Measurements from ENCODE around the gene RSPRY1. TPM values are rescaled to one million over a fixed set of nuclear protein-coding genes. Genes with fewer than 3 reads are reported as not detected.

Gene RSPRY1
- total RNA-seq, 1 experiment from 2014 or later, result 30.7 TPM

DNA sequence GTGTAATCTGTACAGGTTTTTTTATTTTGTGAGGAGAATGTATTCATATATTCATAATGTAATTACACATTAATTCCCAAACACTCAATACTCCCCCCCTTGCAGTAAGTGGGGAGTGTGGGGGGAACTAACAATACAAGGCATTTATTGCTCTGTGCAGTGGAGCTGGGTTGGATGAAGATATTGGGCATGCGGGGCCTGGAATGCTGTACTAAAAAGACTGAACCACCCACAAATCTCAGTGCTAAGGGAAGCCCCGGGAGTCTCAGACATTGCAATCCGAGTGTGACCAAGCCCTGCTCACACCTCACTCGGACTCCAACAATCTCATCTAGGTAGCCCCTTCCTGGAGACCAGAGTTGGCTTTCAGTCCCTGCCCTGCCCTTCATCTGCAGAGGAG lies 92.4 kb downstream of the RSPRY1 start:
- in situ Hi-C loops (cut with HindIII; ENCODE audit: low pct_unique_long_range_greater_than_20kb, low sequenced_read_pairs), result no loop called here

DNA sequence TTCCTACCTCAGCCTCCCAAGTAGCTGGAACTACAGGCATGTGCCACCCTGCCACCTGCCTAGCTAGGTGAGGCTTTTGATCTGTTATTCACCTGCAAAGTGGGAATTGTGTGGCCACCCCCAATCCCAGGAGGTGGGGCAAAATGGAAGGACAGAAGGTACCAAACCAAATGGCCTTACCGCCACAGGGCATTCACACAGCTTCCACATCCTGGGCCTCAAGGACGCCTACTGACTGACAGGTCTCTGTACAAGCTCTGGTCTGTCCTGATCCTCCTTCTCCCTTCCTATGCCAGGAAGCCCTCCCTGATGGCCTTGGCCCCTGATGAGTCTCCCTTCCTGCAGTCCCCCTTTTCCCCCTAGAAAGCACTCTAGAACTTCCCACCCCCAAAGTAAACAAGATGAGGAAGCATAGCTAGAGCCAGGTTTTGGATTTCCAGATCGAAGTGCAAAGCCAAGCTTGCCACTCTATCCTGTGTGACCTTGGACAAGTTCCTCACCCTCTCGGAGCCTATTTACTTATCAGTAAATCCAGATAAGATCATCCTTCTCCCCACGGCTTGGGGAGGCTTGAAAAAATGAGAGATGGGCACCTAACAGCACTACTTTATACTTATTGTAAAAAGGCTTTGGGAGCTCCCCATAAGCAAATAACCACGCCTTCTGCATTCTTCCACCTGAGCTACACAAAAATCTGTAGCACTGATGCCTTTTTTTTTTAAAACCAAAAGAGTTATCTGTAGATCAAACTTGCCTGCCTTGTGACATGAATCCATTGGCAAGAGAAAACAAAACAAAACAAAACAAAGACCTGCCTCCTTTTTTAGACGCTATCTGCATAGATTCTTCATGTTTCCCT lies 93.9 kb downstream of the RSPRY1 start:
- no peak for DNase-seq (ENCODE audit: low read depth)
- in situ Hi-C loops (cut with HindIII; ENCODE audit: low pct_unique_long_range_greater_than_20kb, low sequenced_read_pairs), result no loop called here

More for the DNA sequence above, 92.4 kb downstream of the RSPRY1 start:
- DNase-seq (ENCODE audit: low read depth), result no peak

DNA sequence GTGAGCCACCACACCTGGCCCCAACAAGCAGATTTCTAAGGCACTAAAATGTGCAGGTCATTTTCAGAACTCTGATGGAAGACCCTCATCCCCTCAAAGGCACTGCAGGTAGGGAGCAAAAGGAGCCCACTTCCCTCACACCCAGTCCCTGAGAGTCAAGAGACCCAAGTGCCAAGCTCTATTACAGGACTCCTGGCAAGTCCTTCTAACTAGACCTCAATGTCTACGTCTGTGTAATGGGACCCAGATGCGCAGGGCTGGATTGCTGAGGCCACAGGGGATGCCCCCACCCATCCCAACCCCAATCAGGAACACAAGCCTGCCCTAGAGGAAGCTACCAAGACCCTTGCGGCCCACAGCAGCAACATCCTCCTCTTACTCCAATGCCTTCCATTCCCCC lies 95.7 kb downstream of the RSPRY1 start:
- DNase-seq (ENCODE audit: low read depth), result no peak
- in situ Hi-C loops (cut with HindIII; ENCODE audit: low pct_unique_long_range_greater_than_20kb, low sequenced_read_pairs), result no loop called here

DNA sequence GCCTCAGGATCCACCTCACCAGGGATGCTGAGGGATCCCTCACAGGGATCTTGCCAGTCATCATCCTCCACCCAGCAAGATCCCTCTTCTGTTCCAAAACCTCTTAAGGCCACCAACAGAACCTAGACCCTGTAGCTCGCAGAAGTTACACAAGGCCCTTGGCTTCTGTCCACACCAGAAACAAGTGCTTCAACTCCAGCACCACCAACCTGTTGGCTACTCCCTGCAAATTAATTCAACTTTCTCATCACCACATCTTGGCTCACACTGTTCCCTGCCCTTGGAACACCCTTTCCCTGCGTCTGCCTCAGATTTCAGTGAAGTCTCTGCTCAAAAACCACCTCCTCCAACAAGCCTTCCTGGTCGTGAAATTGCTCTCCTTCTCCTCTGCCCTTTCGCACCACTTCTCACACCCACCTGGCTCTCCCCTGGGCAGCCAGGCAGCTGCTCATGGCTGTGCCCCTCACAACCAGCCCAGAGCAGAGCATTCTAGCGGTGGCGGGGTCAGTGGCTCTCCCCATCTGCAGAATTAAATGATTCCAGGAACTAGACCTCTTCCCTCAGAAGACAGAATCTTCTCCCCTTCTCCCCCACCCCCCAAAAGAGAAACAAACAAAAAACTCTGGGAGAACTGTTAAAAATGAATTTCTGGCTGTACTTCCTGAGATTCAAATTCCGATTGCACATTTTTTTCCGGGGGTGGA lies 96.5 kb downstream of the RSPRY1 start:
- in situ Hi-C loops (cut with HindIII; ENCODE audit: low pct_unique_long_range_greater_than_20kb, low sequenced_read_pairs), result no loop called here
- DNase-seq (ENCODE audit: low read depth), result no peak

DNA sequence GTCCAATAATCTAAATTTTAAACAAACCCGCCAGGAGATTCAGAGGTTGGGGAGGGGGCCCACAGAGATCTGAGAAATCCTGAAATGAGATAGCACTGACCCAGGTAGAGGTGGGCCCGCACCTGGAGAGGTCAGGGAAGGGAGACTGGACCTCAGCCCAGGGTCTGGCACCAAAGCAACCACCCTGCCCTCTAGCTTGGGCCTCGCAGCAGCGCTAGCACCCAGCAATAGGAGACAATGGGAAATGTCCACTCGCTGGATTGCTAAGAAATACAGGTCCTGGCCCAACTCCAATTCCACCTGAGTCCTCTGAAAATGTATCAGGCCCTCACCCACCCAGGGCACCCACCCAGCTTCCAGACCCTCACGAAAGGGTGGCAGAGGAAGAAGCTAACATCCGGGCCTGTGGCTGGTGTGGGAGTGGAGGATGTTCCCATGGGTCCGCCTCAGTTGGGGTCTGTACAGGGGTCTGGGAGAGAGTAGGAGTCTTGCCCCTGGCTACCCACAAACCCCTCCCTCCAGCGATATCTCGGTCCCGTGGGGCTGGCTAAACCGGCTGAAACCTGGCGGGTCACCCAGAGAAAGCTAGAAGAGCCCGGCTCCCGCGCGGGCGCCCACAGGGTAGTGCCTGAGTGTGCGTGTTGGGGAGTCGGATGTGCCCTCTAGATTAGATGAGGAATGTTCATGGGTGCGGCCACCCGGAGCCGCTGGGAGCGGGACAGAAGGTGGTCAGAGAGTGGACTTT lies 97.3 kb downstream of the RSPRY1 start:
- DNase-seq (ENCODE audit: low read depth), result no peak
- in situ Hi-C loops (cut with HindIII; ENCODE audit: low pct_unique_long_range_greater_than_20kb, low sequenced_read_pairs), result no loop called here

DNA sequence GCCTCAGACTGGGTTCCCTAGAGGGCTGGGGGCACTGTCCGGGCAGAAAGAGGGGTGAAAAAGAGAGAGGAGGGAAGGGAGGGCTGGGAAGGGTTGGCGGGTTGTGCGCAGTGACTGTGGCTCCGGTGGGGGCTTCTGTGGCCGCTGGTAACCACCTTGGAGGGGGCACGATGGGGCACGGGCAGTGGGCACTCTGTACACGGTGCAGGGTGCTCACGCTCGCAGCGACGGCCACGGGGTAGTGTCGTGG lies 97.8 kb downstream of the RSPRY1 start:
- in situ Hi-C loops (cut with HindIII; ENCODE audit: low pct_unique_long_range_greater_than_20kb, low sequenced_read_pairs), result no loop called here
- no peak for DNase-seq (ENCODE audit: low read depth)

DNA sequence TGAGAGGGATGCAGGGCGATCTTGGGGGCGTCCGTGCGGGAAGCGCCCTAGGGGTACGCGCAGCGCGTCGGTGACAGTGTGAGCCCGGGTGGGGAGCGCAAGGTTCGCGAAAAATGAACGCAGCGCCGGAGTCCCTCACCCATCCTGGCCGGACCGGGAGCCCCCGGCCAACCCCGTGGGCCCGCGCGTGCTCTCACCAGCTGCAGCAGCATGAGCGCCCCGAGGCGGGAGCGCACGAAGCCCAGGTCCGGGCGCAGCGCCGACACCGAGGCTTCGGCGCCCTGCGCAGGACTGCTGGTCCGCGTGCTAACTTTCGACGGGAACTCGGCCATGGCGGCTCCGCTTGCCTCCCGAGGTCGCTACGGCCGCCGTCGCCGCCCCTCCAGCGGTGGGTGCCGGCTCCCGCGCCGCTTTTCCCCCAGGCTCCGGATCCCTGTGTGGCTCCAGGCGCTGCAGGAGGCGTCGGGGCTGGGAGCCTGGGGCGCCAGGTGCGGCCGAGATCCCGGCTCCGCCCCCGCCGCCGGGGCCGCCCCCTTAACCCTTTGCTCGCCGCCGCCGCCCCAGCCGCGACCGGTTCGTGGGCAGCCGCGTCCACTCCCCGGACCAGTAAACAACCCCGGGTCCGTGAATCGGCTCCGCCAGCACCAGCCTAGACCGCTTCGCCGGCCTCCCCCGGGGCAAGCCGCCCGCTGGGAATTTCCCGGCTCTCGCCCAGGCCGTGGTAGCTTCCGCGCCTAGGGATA lies 98.3 kb downstream of the RSPRY1 start, which contains the start of gene PLLP:
Gene PLLP (minus strand): TSS at position 464 of the 743 bp plus-strand sequence. CDS start 132 bp downstream, at position 332.
- DNase-seq (ENCODE audit: low read depth), result peak; percentile 67
- in situ Hi-C loops (cut with HindIII; ENCODE audit: low pct_unique_long_range_greater_than_20kb, low sequenced_read_pairs), result no loop called here

GRCh38 chr16:57284952-57285363 lies 98.8 kb downstream of the RSPRY1 start:
- DNase-seq (ENCODE audit: low read depth), result no peak
- in situ Hi-C loops (cut with HindIII; ENCODE audit: low pct_unique_long_range_greater_than_20kb, low sequenced_read_pairs), result no loop called here

GRCh38 chr16:57285379-57285778 lies 99.2 kb downstream of the RSPRY1 start:
- in situ Hi-C loops (cut with HindIII; ENCODE audit: low pct_unique_long_range_greater_than_20kb, low sequenced_read_pairs), result no loop called here

DNA sequence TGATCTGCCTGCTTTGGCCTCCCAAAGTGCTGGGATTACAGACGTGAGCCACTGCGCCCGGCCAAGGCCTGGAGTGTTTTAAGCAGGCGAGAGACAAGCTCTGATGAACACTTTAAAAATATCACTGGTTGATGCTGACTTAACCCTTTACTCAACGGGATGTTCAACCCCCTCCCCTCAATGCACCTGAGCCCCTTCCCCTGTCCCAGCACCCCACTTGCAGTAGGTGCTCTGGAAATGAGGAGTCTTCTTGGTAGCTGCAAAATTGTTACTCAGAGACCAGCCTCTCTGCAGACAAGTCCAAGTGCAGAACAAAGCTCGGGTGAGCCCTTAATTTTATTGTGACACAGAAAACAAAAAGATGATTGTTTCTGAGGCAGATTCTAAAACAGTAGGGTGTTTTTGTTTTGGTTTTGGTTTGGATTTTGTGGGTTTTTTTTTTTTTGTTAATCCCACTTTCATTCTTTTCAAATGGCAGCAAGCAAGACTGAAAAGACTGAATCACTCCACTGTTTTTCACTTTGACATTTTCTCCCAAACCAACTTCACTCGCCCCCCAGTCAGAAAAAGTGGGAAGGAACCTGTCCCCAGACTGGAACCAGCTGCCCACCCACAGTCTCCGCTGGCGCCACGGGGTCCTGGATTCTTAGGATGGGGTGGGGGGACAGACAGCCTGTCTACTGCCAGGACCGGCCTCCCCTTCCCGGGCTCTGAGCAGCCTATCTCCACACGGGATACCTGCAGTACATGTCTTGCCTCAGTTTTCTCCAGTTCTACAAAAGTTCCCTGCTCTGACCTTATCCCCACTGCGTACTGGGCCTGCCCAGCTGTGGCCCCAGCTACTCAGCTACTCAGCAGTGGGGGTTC lies 103.5 kb downstream of the RSPRY1 start:
- DNase-seq (ENCODE audit: low read depth), result no peak
- in situ Hi-C loops (cut with HindIII; ENCODE audit: low pct_unique_long_range_greater_than_20kb, low sequenced_read_pairs), result no loop called here

More at GRCh38 chr16:57285379-57285778, 99.2 kb downstream of the RSPRY1 start:
- DNase-seq (ENCODE audit: low read depth), result no peak

Other genes with a start within 250 kb of the RSPRY1 start
- not detected in 2 replicates for gene CETP, start 224.4 kb upstream of the RSPRY1 start, total RNA-seq (2014; rRNA removed; shearing (Covaris generic); ENCODE audit: low replicate concordance)
- gene NLRC5, start 196.8 kb upstream of the RSPRY1 start, total RNA-seq (2014; rRNA removed; shearing (Covaris generic); ENCODE audit: low replicate concordance), result 2.7 and 3.1 TPM in 2 replicates
- 33.5 and 34.6 TPM in 2 replicates for gene CPNE2, start 93.7 kb upstream of the RSPRY1 start, total RNA-seq (2014; rRNA removed; shearing (Covaris generic); ENCODE audit: low replicate concordance)
- 38.9 and 92.8 TPM in 2 replicates for gene PSME3IP1, start 290 bp upstream of the RSPRY1 start, total RNA-seq (2014; rRNA removed; shearing (Covaris generic); ENCODE audit: low replicate concordance)
- 134 and 155 TPM in 2 replicates for gene ARL2BP, start 58.9 kb downstream of the RSPRY1 start, total RNA-seq (2014; rRNA removed; shearing (Covaris generic); ENCODE audit: low replicate concordance)
- 17.0 and 21.3 TPM in 2 replicates for gene PLLP, start 98.3 kb downstream of the RSPRY1 start, total RNA-seq (2014; rRNA removed; shearing (Covaris generic); ENCODE audit: low replicate concordance)
- not detected in 2 replicates for gene CCL22, start 172.5 kb downstream of the RSPRY1 start, total RNA-seq (2014; rRNA removed; shearing (Covaris generic); ENCODE audit: low replicate concordance)
- gene CX3CL1, start 186.2 kb downstream of the RSPRY1 start, total RNA-seq (2014; rRNA removed; shearing (Covaris generic); ENCODE audit: low replicate concordance), result 16.4 and 59.5 TPM in 2 replicates
- gene CCL17, start 218.4 kb downstream of the RSPRY1 start, total RNA-seq (2014; rRNA removed; shearing (Covaris generic); ENCODE audit: low replicate concordance), result not detected in 2 replicates

All from Caki2 (cell line).